ENCODE data around the gene KDELR1.

DNA sequence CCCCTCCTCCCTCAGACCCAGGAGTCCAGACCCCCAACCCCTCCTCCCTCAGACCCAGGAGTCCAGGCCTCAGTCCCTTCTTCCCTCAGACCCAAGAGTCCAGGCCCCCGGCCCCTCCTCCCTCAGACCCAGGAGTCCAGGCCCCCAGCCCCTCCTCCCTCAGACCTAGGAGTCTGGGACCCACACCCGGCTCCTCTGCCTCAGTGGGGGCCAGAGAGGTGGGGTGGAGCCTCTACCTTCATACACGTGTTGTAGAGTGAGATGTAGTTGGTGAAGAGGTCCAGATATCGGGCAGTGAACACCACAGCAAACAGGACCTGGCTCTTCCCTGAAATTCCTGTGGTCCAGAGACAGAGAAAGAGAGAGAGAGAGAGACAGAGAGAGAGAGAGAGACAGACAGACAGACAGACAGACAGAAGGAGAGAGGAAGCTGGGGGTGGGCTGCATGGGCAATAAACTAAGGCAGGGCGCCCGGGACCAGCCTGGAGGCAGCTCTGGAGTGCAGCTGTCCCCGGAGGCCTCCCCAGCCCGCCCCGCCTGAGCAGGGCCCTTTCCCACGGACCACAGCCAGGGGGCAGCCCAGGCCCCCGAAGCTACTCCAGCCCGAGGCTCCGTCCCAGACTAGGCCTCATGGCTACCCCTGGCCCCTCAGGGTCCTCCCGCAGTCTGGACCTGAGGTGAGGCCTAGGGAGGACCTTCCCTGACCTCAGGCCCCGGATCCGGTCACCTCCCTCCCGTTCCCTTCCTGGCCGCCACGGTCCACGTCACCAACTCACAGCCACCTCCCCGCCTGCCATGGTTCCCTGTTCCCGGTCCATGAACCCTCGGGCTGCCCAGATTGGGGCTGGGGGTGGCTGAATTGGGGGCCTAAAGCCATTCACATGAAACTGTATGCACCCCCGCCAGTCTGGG, 907 bp downstream of the KDELR1 start:
- TF ChIP-seq, protein P1, sequence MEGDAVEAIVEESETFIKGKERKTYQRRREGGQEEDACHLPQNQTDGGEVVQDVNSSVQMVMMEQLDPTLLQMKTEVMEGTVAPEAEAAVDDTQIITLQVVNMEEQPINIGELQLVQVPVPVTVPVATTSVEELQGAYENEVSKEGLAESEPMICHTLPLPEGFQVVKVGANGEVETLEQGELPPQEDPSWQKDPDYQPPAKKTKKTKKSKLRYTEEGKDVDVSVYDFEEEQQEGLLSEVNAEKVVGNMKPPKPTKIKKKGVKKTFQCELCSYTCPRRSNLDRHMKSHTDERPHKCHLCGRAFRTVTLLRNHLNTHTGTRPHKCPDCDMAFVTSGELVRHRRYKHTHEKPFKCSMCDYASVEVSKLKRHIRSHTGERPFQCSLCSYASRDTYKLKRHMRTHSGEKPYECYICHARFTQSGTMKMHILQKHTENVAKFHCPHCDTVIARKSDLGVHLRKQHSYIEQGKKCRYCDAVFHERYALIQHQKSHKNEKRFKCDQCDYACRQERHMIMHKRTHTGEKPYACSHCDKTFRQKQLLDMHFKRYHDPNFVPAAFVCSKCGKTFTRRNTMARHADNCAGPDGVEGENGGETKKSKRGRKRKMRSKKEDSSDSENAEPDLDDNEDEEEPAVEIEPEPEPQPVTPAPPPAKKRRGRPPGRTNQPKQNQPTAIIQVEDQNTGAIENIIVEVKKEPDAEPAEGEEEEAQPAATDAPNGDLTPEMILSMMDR (IDR thresholded peaks at IDR 0.05): peak; percentile 54 to 74 (median 61)
- no peak for TF ChIP-seq POLR2A (IDR thresholded peaks at IDR 0.05)
